DMS53 treated with DMSO at 0.1 percent for 48 hours (cell line): ENCODE results near the gene ACP4.

Source experiments
- DNase-seq: peaks from one replicate; lab custom pipeline; 2025; ENCODE audit not compliant: unreplicated experiment; lab: John Stamatoyannopoulos, UW

ACP4 gene

GRCh38 chr19:50820549-50821247 lies 30.5 kb downstream of the ACP4 start:
- DNase-seq: no peak

- no peak for DNase-seq
Measured at GRCh38 chr19:50821248-50821612, 31.0 kb downstream of the ACP4 start.

DNA sequence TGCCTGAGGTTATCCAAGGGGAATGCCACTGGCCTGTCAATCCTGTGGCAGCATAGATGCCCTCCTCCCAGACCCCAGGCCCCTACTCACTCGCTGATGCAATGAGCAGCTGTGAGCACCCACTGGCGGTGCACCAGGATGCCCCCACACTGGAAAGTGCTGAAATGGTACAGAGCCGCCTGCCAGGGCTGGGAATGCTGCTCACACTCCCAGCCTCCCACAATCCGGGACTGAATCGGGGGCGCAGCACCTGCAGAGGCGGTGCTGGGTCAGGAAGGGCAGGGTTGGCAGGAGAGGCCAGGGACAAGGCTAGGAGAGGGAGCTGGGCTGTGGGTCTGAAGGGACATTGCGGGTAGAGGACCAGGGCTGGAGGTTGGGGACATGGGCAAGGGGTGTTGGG lies 31.4 kb downstream of the ACP4 start:
- DNase-seq: no peak

GRCh38 chr19:50822661-50823208 lies 32.5 kb downstream of the ACP4 start:
- DNase-seq: no peak

- no peak for DNase-seq
Measured at GRCh38 chr19:50823389-50824042, 33.3 kb downstream of the ACP4 start, which contains the start of gene KLK1. KLK1 (minus strand) TSS chr19:50823787; CDS start chr19:50823748, 39 bp downstream.

DNA sequence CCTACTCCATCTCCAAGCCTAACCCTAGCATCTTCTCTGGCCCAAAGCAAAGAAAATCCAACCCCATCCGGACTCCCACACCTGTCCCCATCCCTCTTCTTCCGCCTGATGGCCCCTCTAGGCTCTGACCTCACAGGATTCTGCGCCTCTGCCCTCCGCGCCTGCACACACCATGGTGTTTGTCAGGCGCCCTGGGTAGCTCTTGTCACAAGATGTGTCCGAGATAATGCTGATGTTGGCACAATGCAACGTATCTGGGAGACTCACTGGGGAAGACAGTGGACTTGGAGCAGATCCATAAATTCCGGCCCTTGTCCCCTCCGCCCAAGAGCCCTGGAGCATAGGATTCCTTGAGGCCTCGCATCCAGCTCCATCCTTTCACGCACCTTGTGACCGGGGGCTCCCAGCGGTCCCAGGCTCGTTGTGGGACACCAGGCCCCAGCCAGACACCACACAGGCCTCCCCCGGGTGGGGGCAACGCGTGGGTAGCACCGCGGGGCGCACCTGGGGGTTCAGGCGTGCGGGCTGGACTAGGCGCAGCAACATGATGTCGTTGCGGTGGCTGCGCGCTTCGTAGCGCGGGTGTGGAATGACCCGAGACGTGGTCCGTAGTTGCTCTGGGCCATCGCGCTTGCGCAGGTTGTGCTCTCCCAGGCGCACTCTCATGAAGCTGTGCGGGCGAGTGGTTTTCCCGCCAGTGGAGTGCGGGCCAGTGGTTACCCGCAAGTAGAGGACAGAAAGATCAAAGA lies 36.5 kb downstream of the ACP4 start:
- no peak for DNase-seq

GRCh38 chr19:50827476-50827875 lies 37.3 kb downstream of the ACP4 start:
- DNase-seq: no peak

- DNase-seq: no peak
Measured at GRCh38 chr19:50829801-50830200, 39.6 kb downstream of the ACP4 start.

GRCh38 chr19:50830266-50831025 lies 40.2 kb downstream of the ACP4 start:
- no peak for DNase-seq

DNA sequence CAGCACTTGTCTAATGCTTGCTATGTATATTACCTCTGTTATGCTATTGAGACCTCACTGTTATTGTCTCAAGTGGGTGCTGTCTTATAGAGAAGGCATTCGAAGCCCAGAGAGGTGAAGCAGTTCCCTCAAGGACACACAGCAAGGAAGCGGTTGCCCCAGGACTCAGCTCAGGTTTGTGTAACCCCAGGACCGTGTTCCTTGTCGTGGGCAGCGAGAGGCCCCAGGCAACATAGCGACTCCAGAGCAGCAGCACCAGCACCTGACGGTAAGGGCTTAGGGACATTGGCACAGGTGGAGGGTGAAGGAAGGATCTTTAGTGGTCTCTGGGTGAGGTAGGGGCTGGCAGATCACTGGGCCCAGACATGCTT lies 40.8 kb downstream of the ACP4 start:
- DNase-seq: no peak

GRCh38 chr19:50832666-50833065 lies 42.5 kb downstream of the ACP4 start:
- no peak for DNase-seq

GRCh38 chr19:50833117-50833801 lies 43.0 kb downstream of the ACP4 start, which contains the start of gene KLK15:
KLK15 (minus strand) TSS chr19:50833574; CDS start chr19:50831492, 2,082 bp downstream.
- no peak for DNase-seq

GRCh38 chr19:50833802-50834167 lies 43.6 kb downstream of the ACP4 start:
- DNase-seq: no peak

DNA sequence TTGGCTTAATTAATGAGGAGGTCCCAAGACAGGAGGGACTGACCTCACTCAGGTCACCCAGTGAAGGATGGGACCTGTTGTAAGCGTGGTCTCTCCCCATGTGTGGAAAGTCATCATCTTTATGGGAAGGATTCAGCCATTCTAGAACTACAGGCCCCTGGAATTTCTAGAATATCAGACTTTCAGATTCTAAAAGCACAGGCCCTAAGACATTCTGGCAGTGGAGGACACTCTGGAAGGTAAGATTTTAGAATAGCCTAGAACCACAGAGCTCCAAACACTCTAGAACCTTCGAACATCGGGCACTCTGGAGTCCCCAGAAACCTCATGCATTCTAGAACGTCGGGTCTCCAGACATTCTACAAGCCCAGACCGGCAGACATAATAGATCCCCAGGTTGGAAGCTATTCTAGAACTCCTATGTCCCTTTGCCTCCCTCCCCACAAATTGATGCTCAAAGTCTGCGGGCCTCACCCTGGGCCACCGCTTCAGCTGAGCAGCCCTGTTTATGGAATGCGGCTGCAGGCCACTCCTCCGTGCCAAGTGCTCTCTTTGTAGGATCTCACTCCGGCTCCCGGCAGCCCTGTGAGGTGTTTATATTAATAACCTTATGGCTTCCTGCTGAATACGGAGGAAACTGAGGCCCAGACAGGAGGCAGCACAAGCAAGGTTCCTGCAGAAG lies 45.0 kb downstream of the ACP4 start:
- DNase-seq: peak; percentile 20

DNA sequence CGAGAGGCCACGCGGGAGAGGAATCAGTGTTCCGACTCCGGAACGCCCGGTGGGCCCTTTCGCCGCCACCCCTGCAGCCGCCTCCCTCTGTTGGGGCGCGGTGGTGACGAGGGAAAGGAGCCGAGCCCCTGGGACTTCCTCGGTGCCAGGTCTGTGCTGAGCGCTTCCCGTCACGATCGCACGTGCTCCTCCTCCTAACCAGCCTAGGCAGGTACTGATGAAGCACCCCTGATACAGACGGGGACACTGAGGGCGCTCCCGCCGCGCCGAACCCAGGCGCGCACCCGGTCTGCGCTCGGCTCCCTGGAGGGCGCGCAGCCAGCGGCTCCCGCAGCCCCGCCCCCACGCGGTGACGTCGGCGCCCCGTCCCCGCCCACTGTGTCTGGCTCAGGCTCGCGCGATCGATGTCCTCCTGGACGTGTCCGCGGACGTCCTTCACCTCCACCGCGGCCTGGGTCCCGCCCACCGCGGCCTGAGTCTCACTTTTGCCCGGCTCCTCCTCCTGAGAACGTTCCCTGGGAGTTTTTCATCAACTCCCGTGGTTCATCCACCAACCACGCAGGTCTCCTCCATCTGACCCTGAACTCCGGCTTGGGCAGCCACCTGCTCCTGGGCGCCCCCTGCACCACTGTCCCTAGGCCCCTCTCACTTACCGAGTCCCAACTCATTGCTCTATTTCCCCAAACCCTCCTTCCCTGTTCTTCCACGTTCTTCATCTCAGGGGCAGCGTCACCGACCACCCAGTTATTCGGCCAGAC lies 45.7 kb downstream of the ACP4 start:
- DNase-seq: peak; percentile 81

DNA sequence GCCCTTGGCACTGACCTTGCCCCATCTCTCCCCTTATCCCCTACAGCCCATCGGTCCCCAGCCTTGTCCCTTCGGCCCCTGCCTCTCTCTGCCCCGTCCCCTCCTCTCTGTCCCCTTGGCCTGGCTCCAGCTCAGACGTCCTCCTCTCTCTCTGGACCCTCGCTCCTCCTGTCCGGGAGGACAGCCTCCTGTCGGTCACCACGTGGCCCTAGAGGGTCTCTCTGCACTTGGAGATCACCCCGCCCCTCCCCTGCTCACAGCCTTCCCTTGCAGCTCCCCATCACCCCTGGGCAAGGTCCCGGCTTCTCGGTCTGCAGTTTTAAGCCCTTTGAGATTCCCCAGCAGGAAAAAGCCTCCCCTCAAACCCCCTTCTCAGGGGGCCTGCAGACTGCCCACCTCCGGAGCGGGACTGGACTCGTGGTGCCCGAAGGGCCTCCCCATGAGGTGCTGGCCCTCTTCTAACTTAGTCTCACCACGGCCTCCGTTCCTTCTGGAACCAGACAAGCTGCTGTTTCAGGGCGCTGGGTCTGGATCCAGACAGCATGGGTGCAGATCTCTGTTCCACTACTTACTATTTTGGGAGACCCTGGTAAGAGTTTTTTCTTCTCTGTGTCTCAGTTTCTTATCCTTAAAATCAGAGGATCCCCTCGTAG lies 46.5 kb downstream of the ACP4 start:
- DNase-seq: no peak

- DNase-seq: peak; percentile 71
Measured at GRCh38 chr19:50837300-50837699, 47.1 kb downstream of the ACP4 start.

DNA sequence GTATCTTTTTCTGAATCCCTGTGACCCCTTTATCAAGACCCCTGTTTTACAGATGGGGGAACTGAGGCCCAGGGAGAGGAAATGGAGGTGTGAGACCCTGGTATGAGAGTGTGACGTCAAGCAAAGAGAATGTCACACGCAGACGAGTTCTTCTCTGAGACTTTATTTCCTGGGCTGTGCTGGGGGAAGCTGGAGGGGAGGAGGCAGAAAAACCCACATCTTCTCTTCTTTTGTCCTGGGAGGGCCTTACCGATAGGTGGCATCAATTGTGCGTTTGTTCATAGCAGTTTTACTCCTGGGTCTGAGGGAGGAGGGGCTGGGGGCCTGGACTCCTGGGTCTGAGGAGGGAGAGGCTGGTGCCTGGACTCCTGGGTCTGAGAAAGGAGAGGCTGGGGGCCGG lies 48.0 kb downstream of the ACP4 start:
- no peak for DNase-seq
